Measurements from ENCODE around the gene PDE12. TPM values are rescaled to one million over a fixed set of nuclear protein-coding genes. Genes with fewer than 3 reads are reported as not detected.
A peak's percentile ranks its signal among the peaks of the same experiment; 100 is the strongest.

PDE12 gene, protein sequence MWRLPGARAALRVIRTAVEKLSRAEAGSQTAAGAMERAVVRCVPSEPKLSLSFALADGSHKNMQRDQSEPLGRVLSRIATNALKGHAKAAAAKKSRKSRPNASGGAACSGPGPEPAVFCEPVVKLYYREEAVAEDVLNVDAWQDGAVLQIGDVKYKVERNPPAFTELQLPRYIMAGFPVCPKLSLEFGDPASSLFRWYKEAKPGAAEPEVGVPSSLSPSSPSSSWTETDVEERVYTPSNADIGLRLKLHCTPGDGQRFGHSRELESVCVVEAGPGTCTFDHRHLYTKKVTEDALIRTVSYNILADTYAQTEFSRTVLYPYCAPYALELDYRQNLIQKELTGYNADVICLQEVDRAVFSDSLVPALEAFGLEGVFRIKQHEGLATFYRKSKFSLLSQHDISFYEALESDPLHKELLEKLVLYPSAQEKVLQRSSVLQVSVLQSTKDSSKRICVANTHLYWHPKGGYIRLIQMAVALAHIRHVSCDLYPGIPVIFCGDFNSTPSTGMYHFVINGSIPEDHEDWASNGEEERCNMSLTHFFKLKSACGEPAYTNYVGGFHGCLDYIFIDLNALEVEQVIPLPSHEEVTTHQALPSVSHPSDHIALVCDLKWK
- total RNA-seq (10 to 100 TPM; 16.7 to 23.9 (median 19.5) TPM), polyA plus RNA-seq (1 to 10 TPM; 2.2 to 4.3 (median 3.0) TPM)
- long read RNA-seq, donor 1, full-length matches to known transcripts, result 4 of 4 reads
- long read RNA-seq, donor 1, partial matches to known transcripts, result 0 of 4 reads
- long read RNA-seq, donor 1, other reads (novel, unspliced or antisense), result 0 of 4 reads
- long read RNA-seq, donor 2, full-length matches to known transcripts, result 2 of 2 reads
- long read RNA-seq, donor 2, partial matches to known transcripts, result 0 of 2 reads
- long read RNA-seq, donor 2, other reads (novel, unspliced or antisense), result 0 of 2 reads

DNA sequence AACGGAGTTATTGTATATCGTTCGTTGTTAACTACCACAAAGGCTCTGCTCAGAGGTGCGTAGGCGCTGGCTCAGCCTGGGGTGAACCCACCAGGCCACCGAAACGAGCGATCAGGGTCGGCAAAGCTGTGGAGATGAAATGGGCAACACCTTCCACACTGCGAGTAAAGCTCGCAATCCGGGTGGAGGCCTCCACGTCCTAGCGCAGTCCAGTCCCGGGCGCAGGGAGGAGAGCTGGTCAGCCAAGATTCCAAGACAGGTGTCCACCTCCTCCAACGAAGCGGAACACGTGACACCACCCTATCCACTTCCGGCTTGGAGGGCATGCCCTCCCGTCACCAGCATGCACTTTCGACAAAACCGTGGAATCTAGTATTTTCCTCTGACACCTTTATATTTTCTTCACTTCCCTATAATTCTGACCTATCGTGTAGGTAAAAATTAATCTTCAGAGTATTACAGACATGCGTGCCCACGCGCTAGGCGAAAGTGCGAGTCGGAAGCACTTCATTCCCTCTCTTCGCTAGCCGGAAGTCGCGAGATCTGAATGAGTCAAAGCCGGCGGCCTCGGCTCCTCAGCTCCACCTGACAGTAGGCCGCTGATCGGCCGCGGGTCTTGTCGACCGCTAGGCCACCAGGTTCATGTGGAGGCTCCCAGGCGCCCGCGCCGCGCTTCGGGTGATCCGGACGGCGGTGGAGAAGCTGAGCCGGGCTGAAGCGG, at the start of gene PDE12:
PDE12 (plus strand) TSS at position 537 of the 721 bp plus-strand sequence; CDS start at position 643, 106 bp downstream.
- peak within 1 kb of the TSS; percentile 74 to 96 (median 80) for H3K4me3 ChIP-seq
- H3K36me3 ChIP-seq, result peaks cover 0 to 27% (median 20%) of the 10 kb centered on the region in 6 donors
- intact Hi-C loops (cut with DNase I; ENCODE audit: low total_unique reads), result loop anchor here (5.0 kb wide), 1 partner anchor 41 kb away; the partner anchor contains the start of gene ARF4
- 0 to 1% (median 0%) methylated on average over 39 to 54 of the region's 54 CpGs for WGBS, 5 donors
- no peaks in the 10 kb centered on the region for H3K27me3 ChIP-seq (replicated peaks in 1 of 7)
- peak in 2 of 3 donors; percentile 6 to 20 for TF ChIP-seq POLR2A (IDR thresholded peaks at IDR 0.05)
- TF ChIP-seq, protein P1, sequence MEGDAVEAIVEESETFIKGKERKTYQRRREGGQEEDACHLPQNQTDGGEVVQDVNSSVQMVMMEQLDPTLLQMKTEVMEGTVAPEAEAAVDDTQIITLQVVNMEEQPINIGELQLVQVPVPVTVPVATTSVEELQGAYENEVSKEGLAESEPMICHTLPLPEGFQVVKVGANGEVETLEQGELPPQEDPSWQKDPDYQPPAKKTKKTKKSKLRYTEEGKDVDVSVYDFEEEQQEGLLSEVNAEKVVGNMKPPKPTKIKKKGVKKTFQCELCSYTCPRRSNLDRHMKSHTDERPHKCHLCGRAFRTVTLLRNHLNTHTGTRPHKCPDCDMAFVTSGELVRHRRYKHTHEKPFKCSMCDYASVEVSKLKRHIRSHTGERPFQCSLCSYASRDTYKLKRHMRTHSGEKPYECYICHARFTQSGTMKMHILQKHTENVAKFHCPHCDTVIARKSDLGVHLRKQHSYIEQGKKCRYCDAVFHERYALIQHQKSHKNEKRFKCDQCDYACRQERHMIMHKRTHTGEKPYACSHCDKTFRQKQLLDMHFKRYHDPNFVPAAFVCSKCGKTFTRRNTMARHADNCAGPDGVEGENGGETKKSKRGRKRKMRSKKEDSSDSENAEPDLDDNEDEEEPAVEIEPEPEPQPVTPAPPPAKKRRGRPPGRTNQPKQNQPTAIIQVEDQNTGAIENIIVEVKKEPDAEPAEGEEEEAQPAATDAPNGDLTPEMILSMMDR (IDR thresholded peaks at IDR 0.05 in 8 of 11, conservative IDR thresholded peaks at IDR 0.05 in 3 of 11), result peak in 3 of 11 experiments; percentile 5 to 30 (median 13)
- TF ChIP-seq POLR2AphosphoS5 (IDR thresholded peaks at IDR 0.05), result peak; percentile 88 to 95 (median 88)
- peak within 1 kb of the TSS; percentile 90 to 96 (median 92) for H3K27ac ChIP-seq
- peaks cover 23 to 58% (median 42%) of the 10 kb centered on the region in 6 donors for H3K4me1 ChIP-seq
- no peaks in the 10 kb centered on the region for H3K9me3 ChIP-seq
- peak; percentile 95 for DNase-seq

DNA sequence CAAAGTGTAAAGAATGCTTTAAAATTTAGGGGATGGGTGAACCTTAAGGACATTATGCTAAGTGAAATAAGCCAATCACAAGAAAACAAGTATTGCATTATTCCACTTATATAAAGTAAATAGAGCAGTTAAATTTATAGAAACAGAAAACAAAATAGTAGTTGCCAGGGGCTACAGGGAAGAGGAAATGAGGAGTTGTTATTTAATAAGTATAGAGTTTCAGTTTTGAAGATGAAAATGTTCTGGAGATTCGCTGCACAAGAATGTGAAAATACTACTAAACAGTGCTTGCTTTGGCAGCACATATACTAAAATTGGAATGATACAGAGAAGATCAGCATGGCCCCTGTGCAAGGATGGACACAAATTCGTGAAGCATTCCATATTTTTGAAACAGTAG, 43.9 kb upstream of the PDE12 start:
- Histone ChIP-seq H3K36me3 (no peaks in the 10 kb centered on the region), H3K4me1 (no peaks in the 10 kb centered on the region), H3K9me3 (no peaks in the 10 kb centered on the region), H3K27ac (no peak overlapping the region), H3K4me3 (no peak overlapping the region), H3K27me3 (replicated peaks in 1 of 7) (no peaks in the 10 kb centered on the region)
- TF ChIP-seq POLR2A (IDR thresholded peaks at IDR 0.05), result no peak
- TF ChIP-seq, protein P1 (IDR thresholded peaks at IDR 0.05 in 8 of 11, conservative IDR thresholded peaks at IDR 0.05 in 3 of 11), result no peak
- no peak for TF ChIP-seq POLR2AphosphoS5 (IDR thresholded peaks at IDR 0.05)
- intact Hi-C loops (cut with DNase I; ENCODE audit: low total_unique reads), result no loop called here
- no peak for DNase-seq
- 53 to 73% (median 71%) methylated on average over 2 of the region's 2 CpGs for WGBS, 5 donors

DNA sequence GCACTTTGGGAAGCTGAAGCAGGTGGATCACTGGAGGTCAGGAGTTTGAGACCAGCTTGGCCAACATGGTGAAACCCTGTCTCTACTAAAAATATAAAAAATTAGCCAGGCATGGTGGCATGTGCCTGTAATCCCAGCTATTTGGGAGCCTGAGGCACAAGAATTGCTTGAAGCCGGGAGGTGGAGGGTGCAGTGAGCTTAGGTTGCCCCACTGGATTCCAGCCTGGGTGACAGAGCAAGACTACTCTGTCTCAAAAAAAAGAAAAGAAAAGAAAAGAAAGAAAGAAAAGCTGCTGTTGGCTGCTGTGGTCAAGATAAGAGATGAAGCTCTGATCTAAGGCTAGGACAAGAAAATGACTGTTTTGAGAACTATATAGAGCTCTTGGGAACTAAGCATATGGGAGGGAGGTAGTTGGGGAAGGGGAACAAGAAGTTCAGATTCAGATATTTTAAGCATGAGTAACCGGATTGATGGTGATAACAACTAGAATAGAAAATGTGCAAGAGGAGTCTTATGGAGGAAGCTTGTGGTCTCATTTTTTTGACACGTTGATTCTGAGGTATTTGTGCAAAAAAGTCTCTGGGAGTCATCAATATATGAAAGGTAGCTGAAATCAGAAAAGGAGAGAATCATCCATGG, 37.7 kb upstream of the PDE12 start:
- no peak for TF ChIP-seq POLR2A (IDR thresholded peaks at IDR 0.05)
- TF ChIP-seq POLR2AphosphoS5 (IDR thresholded peaks at IDR 0.05), result no peak
- TF ChIP-seq, protein P1 (IDR thresholded peaks at IDR 0.05 in 8 of 11, conservative IDR thresholded peaks at IDR 0.05 in 3 of 11), result no peak

More for the DNA sequence above, 37.7 kb upstream of the PDE12 start:
- WGBS, 5 donors, result 39 to 49% (median 46%) methylated on average over 3 of the region's 3 CpGs
- no peak overlapping the region for H3K27ac ChIP-seq
- no peak for DNase-seq
- no peaks in the 10 kb centered on the region for H3K27me3 ChIP-seq (replicated peaks in 1 of 7)
- H3K36me3 ChIP-seq, result no peaks in the 10 kb centered on the region
- intact Hi-C loops (cut with DNase I; ENCODE audit: low total_unique reads), result no loop called here
- no peak overlapping the region for H3K4me3 ChIP-seq
- no peaks in the 10 kb centered on the region for H3K9me3 ChIP-seq
- H3K4me1 ChIP-seq, result no peaks in the 10 kb centered on the region
